HK-2 (cell line): ENCODE measurements around the gene ACOT13.
"Not testable (repeated sequence)": the region's sequence is repeated elsewhere in the genome, so short reads cannot be mapped to it uniquely, and the experiment has no call there.

Experiments
- DNase-seq: peaks from one replicate; pipeline ENCODE4 v3.0.0-alpha.2; 2018; ENCODE audit not compliant: unreplicated experiment

ACOT13 gene

GRCh38 chr6:24662236-24662635, 4.6 kb upstream of the ACOT13 start:
- no peak for DNase-seq

DNA sequence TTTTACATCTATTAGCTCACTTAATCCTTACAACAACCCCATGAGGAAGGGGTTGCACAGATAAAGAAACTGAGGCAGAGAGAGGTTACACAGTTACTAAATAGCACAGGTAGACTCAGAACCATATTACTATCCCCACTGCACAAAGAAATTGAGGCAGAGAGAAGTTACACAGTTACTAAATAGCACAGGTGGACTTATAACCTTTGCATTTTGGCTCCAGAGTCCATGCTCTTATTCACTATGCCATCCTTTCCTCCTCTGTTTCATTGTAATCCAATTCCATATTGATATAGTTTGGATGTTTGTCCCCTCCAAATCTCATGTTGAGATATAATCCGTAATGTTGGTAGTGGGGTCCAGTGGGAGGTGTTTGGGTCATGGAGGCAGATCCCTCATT, 3.7 kb upstream of the ACOT13 start:
- no peak for DNase-seq

DNA sequence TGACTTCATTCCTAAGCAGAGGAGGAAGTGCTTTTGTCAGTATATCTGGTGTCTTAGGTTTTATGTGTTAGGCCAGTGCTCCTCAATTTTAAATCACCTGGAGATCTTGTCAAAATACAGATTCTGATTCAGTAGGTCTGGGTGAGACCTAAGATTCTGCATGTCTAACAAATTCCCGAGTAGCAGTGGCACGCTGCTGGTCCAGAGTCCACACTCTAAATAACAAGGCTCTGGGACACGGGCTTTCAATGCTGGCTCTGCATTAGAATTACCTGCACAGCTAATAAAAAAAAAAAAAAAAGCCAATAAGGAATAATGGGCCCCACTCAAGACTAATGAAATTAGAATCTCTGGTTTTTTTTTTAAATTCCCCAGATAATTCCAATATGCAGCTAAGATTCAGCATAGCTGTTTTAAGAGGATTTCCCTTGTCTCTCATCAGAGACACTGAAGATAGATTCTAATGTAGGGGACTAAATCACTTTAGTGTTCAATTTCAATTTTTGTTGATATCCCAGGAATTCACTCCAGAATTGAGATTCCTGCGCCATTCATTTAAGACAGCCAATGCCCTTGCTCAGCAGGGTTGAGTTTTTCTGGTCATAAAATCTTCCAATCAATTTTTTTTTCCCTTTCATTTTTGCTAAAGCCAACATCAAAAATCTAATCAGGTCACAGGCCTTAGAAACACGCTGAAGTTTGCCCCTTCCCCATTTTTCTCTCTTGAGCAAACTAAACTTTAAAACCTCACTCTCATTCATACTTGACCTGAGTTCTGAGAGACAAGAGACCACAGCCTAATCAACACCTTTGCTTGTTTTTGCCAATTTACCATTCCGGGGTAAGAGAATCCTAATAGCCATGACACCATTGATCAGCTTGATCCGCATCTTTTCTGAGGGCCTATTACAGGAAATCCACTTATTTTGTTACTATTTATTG, 2.6 kb upstream of the ACOT13 start:
- DNase-seq = no peak

- DNase-seq = no peak
These were observed 708 bp upstream of the ACOT13 start for GRCh38 chr6:24666097-24666640.

DNA sequence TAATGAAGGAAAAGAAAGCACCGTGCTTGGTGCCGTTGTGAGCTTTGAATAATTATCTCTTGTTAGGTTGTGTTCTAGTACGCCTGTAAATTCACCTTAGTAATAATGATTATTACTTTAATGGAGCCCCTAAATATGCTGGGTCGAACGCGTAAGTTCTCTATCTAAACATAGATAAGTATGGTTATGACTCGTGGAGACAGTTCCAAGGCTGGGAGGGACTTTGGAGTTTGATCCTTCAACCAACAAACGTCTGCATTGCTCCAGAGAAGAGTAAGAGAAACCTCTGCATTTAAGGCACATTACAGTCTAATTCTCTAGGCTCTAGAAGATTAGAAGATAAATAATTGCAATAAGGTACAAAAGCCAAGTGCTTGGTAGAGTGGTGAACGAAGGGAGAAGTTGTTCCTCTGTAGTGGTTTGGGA, 514 bp downstream of the ACOT13 start:
- DNase-seq = no peak

DNA sequence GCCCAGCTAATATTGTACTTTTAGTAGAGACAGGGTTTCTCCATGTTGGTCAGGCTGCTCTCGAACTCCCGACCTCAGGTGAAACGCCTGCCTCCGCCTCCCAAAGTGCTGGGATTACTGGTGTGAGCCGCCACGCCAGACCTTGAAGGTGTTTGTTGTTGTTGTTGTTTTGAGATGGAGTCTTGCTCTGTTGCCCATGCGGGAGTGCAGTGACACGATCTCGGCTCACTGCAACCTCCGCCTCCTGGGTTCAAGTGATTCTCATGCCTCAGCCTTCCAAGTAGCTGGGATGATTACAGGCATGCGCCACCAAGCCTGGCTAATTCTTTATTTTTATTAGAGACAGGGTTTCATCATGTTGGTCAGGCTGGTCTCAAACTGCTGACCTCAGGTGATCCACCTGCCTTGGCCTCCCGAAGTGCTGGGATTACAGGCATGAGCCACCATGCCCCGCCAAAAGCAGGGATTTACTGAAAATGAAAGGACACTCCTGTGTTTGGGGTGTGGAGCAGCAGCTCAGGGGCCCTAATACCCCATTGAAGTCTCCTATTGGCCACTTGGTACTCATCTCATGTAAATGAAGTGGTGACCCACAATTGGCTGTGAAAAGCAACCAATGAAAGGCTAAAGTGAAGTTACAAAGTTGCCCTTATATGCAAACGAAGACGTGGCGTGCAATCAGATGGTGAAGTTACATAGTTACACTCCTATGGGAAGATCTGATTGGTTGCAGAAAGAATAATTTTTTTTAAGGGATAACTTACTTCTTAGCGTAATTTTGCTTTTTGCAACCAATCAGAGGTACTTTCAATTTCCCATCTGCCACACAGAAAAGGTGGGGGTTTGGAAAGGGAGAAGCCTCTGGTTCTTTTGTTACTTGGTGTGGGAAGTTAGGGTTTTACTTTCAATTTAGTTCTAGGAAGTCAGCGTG, 1.5 kb downstream of the ACOT13 start:
- DNase-seq = not testable (repeated sequence)

- no peak for DNase-seq
These were observed 2.1 kb downstream of the ACOT13 start for GRCh38 chr6:24668997-24669361.

DNA sequence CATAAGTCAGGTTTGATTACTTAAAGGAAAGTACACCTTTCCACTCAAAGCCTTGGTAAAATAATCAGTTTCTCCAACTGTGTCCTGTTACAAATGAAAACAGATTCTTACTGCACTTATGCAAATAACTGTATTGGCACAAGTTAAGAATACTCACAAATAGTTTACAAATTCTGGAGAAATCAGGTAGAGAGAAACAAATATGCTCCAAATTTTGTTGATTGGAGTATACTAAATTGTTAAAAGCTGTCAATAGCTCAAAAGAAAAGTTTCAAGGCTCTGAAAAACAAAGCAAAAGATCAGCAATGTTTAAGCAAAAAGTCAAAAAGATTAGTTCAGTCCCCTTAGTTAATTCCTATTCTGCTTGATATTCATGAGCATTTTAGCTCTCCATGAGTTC, 3.6 kb downstream of the ACOT13 start:
- DNase-seq = not testable (repeated sequence)

GRCh38 chr6:24671077-24671476, 4.2 kb downstream of the ACOT13 start:
- DNase-seq = not testable (repeated sequence)

- DNase-seq = no peak
These were observed 5.8 kb downstream of the ACOT13 start for GRCh38 chr6:24672620-24673182.

DNA sequence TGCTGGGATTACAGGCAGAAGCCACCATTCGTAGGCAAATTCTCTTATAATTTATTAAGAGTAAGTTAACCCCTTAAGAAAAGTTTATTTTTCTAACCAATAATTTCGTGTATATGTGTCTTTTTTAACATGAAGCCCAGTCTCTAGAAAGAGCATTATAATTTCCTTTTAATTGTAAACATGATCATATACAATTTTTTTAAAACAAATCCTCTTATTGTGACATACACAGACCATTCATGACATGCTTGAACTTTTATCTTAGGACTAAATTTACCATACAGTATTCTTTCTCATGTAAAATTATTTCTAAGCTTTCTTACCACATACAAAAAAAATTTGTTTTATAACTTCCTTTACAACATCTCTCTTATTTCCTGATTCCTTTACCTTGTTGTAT, 6.7 kb downstream of the ACOT13 start:
- DNase-seq = no peak

DNA sequence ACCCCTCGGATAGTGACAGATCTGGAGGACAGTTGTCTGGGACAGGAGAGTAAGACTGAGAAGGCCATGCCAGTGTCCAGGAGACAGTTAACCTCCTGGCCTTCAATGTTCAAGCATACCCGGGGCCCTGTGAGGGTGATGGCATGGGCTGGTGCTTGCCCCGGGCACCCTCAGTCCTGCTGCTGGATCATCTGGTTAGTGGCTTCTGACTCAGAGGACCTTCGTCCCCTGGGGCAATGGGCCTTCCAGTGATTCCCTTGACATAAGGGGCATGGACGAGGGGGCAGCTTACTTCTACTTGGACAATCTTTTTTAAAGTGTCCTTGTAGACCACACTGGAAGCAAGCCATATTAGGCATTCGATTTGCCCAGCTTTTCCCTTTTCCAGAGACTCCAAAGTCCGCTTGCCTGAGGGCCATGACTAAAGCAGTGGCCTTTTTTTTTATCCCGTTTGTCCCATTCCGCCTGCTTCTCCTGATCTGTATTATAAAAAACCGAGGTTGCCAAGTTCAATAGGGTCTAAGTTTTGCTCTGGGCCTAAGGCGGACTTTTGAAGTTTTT, 12.0 kb downstream of the ACOT13 start:
- DNase-seq = not testable (repeated sequence)

DNA sequence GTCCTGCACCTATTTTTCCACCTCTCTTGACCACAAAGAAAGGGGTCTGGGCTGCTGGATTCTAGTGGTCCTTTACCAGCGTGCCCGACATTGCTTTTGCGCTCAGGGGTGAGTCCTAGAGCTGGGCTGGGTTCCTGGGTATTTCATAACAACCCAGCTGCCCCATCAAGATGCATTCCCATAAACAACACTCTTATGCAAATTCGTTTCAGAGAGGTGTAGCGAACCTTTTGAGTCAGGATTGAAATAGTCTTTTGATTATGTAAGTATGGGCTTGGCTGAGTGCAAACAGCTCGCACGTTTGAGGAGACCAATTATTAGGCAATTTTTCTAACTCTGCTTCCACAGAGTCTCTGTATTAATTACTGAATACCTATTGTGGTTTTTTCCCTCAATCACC, 13.7 kb downstream of the ACOT13 start:
- DNase-seq = no peak

DNA sequence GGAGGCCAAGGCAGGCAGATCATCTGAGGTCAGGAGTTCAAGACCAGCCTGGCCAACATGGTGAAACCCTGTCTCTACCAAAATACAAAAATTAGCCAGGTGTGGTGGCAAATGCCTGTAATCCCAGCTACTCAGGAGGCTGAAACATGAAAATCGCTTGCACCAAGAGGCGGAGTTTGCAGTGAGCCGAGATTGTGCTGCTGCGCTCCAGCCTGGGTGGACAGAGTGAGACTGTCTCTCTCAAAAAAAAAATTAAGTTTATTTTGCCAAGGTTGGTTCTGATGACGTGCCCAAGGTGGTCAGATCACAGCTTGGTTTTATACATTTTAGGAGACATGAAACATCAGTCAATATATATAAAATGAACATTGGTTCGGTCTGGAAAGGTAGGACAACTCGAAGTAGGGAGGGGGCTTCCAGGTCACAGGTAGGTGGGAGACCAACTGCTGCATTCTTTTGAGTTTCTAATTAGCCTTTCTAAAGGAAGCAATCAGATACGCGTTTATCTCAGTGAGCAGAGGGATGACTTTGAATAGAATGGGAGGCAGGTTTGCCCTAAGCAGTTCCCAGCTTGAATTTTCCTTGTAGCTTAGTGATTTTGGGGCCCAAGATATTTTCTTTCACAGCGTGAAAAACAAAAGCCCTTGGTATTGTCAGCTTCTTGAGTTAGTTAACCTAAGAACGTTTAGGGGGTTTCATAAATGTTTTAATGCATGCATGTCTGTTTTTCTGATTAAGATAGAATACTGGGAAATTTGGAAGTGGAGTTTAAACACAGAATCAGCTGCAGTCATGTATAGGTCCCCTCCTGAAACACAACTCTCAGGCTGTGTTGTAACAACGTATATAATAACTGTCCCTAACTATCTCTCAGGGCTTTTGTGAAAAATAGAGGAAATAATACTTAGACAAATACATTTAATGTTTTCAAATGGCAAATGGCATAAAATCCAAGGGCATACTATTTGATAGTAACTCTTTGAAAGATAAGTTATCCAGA, 16.7 kb downstream of the ACOT13 start:
- DNase-seq = no peak

GRCh38 chr6:24686408-24686807, 19.5 kb downstream of the ACOT13 start:
- no peak for DNase-seq

GRCh38 chr6:24686946-24687345, 20.1 kb downstream of the ACOT13 start:
- no peak for DNase-seq

DNA sequence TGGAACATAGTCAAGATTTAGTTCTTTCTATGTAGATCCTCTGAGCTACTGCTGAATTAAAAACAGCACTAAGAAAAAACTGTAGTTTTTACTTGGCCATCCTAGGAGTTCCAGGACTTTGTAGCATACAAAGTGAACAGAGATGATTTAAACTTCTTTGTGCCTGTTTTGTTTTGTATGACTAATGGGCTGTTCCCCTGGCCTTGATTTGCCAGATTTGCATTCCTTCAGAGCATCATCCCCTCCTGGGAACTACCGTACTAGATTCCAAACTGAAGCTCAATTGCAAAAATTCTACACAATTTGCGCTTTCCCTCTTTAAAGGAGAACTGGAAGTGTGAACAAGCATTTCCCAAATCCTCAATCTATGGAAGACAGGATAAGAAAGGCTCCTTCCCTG, 23.1 kb downstream of the ACOT13 start:
- no peak for DNase-seq

- no peak for DNase-seq
These were observed 23.7 kb downstream of the ACOT13 start for GRCh38 chr6:24690593-24690992.

DNA sequence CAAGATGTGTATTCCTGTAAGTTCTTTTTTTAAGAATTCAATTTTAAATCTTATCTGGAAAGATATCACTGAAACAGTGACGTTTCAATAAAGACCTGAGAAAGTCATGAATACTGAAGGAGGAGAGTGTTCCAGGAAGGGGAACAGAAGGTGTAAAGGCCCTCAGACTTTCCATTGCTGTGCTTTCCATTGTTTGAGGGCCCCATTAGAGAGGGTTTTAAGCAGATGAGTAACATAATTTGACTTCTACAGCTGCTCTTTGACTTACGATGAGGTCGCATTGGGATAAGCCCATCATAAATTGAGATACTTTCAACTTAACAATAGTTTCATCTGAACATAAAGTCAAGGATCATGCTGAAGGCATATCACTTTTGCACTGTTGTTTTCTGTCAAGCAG, 24.7 kb downstream of the ACOT13 start:
- no peak for DNase-seq

DNA sequence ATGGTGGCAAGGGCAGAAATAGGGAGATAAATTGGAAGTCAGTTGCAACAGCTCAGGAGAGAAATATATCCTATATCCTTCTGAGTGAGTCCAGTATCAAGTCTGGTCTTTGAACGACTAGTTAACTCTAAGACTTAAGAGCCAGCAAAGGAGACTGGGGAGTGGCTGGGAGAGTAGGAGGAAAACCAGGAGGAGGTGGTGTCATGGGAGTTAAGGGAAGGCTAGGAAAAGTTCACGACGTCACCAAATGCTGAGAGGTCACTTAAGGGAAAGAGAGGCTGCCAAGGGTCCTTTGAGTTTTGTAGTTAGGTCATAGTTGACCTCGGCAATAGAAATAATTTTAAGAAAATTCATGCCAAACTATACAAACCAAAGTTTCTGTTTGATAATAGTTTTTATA, 25.1 kb downstream of the ACOT13 start:
- no peak for DNase-seq
